BJ (cell line): ENCODE measurements around the gene AHDC1. TPM values are rescaled to one million over a fixed set of nuclear protein-coding genes. Genes with fewer than 3 reads are reported as not detected.

ENCODE experiments used
- CTCF ChIA-PET: fragments of 350-600 bp; formaldehyde crosslinking; extraction: SDS; loops from one replicate; lab custom pipeline; 2021; ENCODE audit warnings: antibody characterized with exemption, inconsistent platforms; lab: Yijun Ruan, JAX
- POLR2A ChIA-PET: fragments of 300-600 bp; sonication (Branson Sonifier 250); formaldehyde crosslinking; extraction: SDS; loops from one replicate; lab custom pipeline; 2021; ENCODE audit warnings: antibody characterized with exemption; lab: Charles Lee
- DNase-seq: peaks from one replicate; pipeline ENCODE4 v3.0.0-alpha.2; 2011; ENCODE audit warnings: low read depth
- H3K27me3 ChIP-seq: 2 replicates; pipeline ENCODE4 v1.6.0; 2011; ENCODE audit warnings: low read length; ENCODE audit not compliant: control insufficient read depth, insufficient read depth
- H3K36me3 ChIP-seq: 2 replicates; pipeline ENCODE4 v1.5.1; 2011; ENCODE audit warnings: low read length; ENCODE audit not compliant: control insufficient read depth, insufficient read depth
- H3K4me3 ChIP-seq: 2 replicates; pipeline ENCODE4 v1.5.1; 2011; ENCODE audit warnings: low read depth, mild to moderate bottlenecking, control low read depth, low read length
- CTCF ChIP-seq: IDR thresholded peaks from 2 replicates; pipeline ENCODE4 v1.5.1; 2011; ENCODE audit warnings: low read depth, mild to moderate bottlenecking, control low read depth, inconsistent platforms, low read length, moderate library complexity; ENCODE audit not compliant: insufficient read depth
- polyA plus RNA-seq: library from polyadenylated mRNA; depleted of rRNA; stranded (reverse); fragments of >200 nt; gene quantifications from 2 replicates; pipeline ENCODE4 v1.2.3, GENCODE V29; 2011

AHDC1 gene
- polyA plus RNA-seq, 1 experiment, result 4.1 TPM

DNA sequence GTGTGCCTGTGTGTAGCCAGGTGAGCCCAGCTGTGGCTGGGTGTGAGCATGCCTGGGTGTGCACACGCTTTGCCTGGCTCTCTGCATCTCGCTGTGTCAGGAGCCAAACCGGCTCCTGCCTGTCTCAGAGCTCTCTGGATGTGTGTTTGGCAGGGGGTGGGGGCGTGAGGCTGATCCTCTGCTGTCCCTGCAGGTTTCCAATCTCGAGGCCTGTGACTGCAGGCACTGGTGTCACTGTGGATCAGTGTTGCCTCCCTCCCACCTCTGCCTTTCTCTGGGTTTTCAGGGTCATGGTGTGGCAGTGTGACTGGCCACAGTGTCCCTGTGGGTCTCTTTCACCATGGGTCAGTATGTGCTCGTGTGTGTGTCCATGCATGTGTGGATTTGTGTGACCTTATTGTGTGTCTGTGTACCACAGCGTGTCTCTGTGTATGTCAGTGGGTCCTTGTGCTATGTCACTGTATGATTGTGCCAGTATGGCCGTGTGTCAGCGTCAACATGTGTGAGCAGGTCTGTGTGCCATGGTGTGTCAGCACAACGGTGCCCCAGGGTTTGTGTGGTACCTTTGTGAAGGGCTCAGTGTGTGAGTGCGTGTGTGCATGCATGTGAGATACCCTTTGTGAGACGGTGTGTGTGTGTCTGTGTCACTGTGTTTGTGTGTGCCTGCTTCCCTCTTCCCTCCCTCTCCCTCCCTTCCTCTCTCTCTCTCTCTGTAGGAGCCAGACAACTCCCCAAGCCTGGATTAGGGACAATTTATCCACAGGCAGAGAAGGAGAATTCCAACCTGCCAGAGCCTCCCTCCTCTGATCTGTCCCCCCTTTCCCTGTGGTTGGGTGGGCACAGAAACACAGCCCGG lies 43.4 kb downstream of the AHDC1 start:
- no peak for TF ChIP-seq CTCF
- H3K36me3 ChIP-seq, result peaks cover 7% of the 10 kb centered on the region
- H3K4me3 ChIP-seq, result no peak overlapping the region
- no peak for DNase-seq
- no peaks in the 10 kb centered on the region for H3K27me3 ChIP-seq
- CTCF ChIA-PET, result interaction anchor here (0.8 to 12.5 kb wide), 6 partner anchors 8 to 159 kb away, joined by 3 to 238 read pairs (median 3); partner anchors contain the start of gene AHDC1
- POLR2A ChIA-PET, result no interaction called here

- Histone ChIP-seq H3K27me3 (no peaks in the 10 kb centered on the region), H3K36me3 (peaks cover 9% of the 10 kb centered on the region), H3K4me3 (no peak overlapping the region)
- DNase-seq, result no peak
- CTCF ChIA-PET, result interaction anchor here (0.5 to 12.5 kb wide), 6 partner anchors 9 to 143 kb away, joined by 3 to 238 read pairs (median 4); partner anchors contain the start of gene AHDC1
- POLR2A ChIA-PET, result no interaction called here
- TF ChIP-seq CTCF, result no peak
These were observed 44.4 kb downstream of the AHDC1 start for GRCh38 chr1:27559466-27560030.

GRCh38 chr1:27557596-27558340 lies 46.2 kb downstream of the AHDC1 start:
- ChIA-PET POLR2A (interaction anchor here (0.6 to 1.6 kb wide), 5 partner anchors 18 to 588 kb away, joined by 3 to 25 read pairs (median 6); no protein-coding TSS in a partner anchor), CTCF (interaction anchor here (0.8 to 12.5 kb wide), 31 partner anchors 11 to 258 kb away, joined by 3 to 238 read pairs (median 5); partner anchors contain the start of genes AHDC1 and WASF2)
- Histone ChIP-seq H3K27me3 (no peaks in the 10 kb centered on the region), H3K36me3 (peaks cover 11% of the 10 kb centered on the region), H3K4me3 (no peak overlapping the region)
- TF ChIP-seq CTCF, result no peak
- DNase-seq, result no peak

DNA sequence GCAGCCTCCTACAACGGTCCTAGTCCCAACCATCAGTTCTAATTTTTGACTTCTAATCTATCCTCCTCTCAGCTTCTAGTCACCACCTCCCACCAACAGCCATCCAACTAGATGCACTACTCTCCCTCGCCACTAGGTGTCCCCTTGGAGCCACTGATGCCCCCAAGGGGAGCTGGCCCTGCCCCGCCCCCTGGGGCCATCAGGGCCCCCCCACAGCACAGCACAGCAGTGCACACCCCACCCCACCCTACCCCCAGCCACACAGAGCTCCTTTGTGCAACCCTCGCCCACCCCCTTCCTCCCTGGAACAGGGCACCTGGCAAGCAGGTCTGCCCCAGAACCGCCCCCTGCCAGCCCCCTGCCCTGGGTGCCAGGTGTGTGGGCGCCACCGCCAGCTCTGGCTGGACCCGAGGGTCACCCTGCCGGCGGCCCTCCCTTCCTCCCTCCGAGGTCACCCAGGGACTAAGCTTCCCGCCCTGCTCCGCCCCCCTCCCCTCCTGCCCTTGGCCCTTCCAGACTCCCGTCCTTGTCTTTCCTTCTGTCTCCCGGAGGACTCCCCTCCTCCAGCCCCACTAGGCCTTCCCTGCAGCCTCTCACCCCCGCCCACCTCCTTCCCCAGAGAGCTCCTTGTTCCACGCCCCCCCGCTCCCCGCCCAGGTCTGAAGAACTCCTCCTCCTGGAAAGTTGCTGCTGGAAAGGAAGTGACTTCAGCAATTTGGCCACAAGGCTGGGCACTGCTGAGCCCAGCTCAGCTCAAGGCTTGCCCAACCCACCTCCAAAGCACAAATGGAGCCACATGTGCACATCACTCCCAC lies 47.0 kb downstream of the AHDC1 start:
- Histone ChIP-seq H3K27me3 (no peaks in the 10 kb centered on the region), H3K36me3 (peaks cover 17% of the 10 kb centered on the region), H3K4me3 (peak overlapping the region; percentile 10; the same call in 1 of the 2 replicates)
- no peak for DNase-seq
- ChIA-PET CTCF (interaction anchor here (0.7 to 12.5 kb wide), 39 partner anchors 11 to 258 kb away, joined by 3 to 238 read pairs (median 4); partner anchors contain the start of genes AHDC1 and WASF2), POLR2A (interaction anchor here (0.6 to 1.6 kb wide), 6 partner anchors 18 to 587 kb away, joined by 3 to 25 read pairs (median 5); no protein-coding TSS in a partner anchor)
- peak; percentile 94 for TF ChIP-seq CTCF
